Right lobe of liver (tissue), 6 donors: ENCODE data around the gene NCOA3. TPM values are rescaled to one million over a fixed set of nuclear protein-coding genes. Genes with fewer than 3 reads are reported as not detected.
A peak's percentile ranks its signal among the peaks of the same experiment; 100 is the strongest.

Source experiments
- ATAC-seq, 4 donors: fragments of 200-7000 bp; cut with Tn5 transposase; one replicate each; pipeline ENCODE4 v1.9.1; 2020; ENCODE audit warnings: mild to moderate bottlenecking in 4 of 4, moderate library complexity in 4 of 4
- DNase-seq, 3 donors: peaks; one replicate each; pipeline ENCODE4 v3.0.0-alpha.2; 2020
- H3K27ac ChIP-seq, 3 donors: fragments of 200-600 bp; one replicate each; pipeline ENCODE4 v1.8.0; 2022
- H3K27me3 ChIP-seq, 2 donors: fragments of 200-600 bp; one replicate each; pipeline ENCODE4 v1.8.0; 2022
- H3K36me3 ChIP-seq, 4 donors: fragments of 200-600 bp; sonication (generic) in 1 of 4; one replicate each; pipeline versions ENCODE4 v1.5.1 to v1.8.0; 2017 to 2022; ENCODE audit warnings: control low read depth in 1 of 4
- H3K4me1 ChIP-seq, 4 donors: fragments of 200-600 bp; sonication (generic) in 1 of 4; one replicate each; pipeline versions ENCODE4 v1.5.1 to v1.8.0; 2017 to 2022; ENCODE audit warnings: control low read depth in 1 of 4
- H3K4me3 ChIP-seq, 3 donors: fragments of 200-600 bp; one replicate each; pipeline ENCODE4 v1.8.0; 2022
- H3K9me3 ChIP-seq, 4 donors: fragments of 200-600 bp; sonication (generic) in 1 of 4; one replicate each; pipeline versions ENCODE4 v1.5.1 to v1.8.0; 2017 to 2022; ENCODE audit warnings: control low read depth in 1 of 4
- CTCF ChIP-seq, 4 donors: fragments of 200-600 bp in 3 of 4; fragments of 450-650 bp in 1 of 4; IDR thresholded peaks; one replicate each; pipeline versions ENCODE4 v1.5.1 to v1.8.0; 2016 to 2022; ENCODE audit warnings: antibody characterized with exemption in 4 of 4, mild to moderate bottlenecking in 2 of 4
- POLR2A ChIP-seq: fragments of 450-650 bp; IDR thresholded peaks from one replicate; pipeline ENCODE4 v1.6.1; 2017; ENCODE audit warnings: antibody characterized with exemption, mild to moderate bottlenecking
- WGBS: methylation state at CpG from one replicate; pipeline ENCODE4 v1.1.6; 2018; ENCODE audit warnings: low coverage, low lambda C conversion rate; ENCODE audit not compliant: insufficient coverage; ENCODE audit errors: missing lambda C conversion rate; 5-methylcytosine and 5-hydroxymethylcytosine counted together
- intact Hi-C, 2 donors: fragments of 100-400 bp; cut with DNase I; formaldehyde crosslinking; loops; one replicate each; pipeline versions ENCODE4 v1.11.2 to v1.14.1; 2022
- total RNA-seq, 6 experiments: library from RNA; depleted of rRNA in 2 of 6; stranded (reverse); fragments of >200 nt in 2 of 6; fragmentation: NEBNext Ultra II Directional in 3 of 6; extraction: Animal tissue kit (Norgen Biotek cat#: 25700) in 3 of 6; gene quantifications; one replicate each; pipeline versions ENCODE4 v1.1.0 to v1.2.4, GENCODE V29; 2016 to 2023
- donor health status: DM: no; HTN: yes; CAD: no.
- donor health status: DM: no; HTN: no; CAD: no.
- donor health status: DM: no; HTN: no; CAD: no.
- donor health status: DM: no; HTN: yes; CAD: no.
- donor health status: DM: no; HTN: yes; CAD: no.

NCOA3 gene
- total RNA-seq, 6 experiments from 2014 or later, result 11.2 to 15.1 (median 13.8) TPM

DNA sequence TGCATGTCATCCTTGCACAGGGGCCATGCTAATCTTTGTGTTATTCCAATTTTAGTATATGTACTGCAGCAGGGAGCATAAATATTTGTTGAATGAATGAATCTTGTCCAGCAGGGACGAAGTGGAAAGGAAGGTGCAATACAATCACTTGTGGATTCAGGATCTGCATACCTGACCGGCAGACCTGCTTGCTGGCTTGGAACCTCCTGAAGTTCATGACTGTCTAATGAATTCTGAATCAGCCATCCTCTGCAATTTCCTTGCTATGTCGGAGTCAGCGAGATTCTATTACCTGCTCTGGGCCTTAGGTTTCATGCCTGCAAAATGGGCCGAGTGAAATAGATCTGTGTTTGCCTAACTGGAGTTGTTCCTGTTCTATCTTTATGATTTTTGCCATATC lies 17.4 kb upstream of the NCOA3 start:
- no peak for DNase-seq
- no peaks in the 10 kb centered on the region for H3K9me3 ChIP-seq
- no peak overlapping the region for H3K4me3 ChIP-seq
- no peak for ATAC-seq
- intact Hi-C loops, result no loop called here
- no peak overlapping the region for H3K27ac ChIP-seq
- no peak for TF ChIP-seq POLR2A
- no peak for TF ChIP-seq CTCF (IDR thresholded peaks at IDR 0.05)
- no peaks in the 10 kb centered on the region for H3K4me1 ChIP-seq
- no peaks in the 10 kb centered on the region for H3K27me3 ChIP-seq
- WGBS, result 82% methylated on average over 5 of the region's 5 CpGs
- no peaks in the 10 kb centered on the region for H3K36me3 ChIP-seq

GRCh38 chr20:47487175-47487917 lies 14.3 kb upstream of the NCOA3 start:
- H3K4me3 ChIP-seq, result no peak overlapping the region
- H3K4me1 ChIP-seq, result peaks cover 0 to under 1% (median 0%) of the 10 kb centered on the region in 4 donors
- H3K9me3 ChIP-seq, result no peaks in the 10 kb centered on the region
- DNase-seq, result no peak
- peak; percentile 38 to 81 (median 60) for ATAC-seq
- H3K27me3 ChIP-seq, result no peaks in the 10 kb centered on the region
- WGBS, result 27% methylated on average over 4 of the region's 4 CpGs
- no peaks in the 10 kb centered on the region for H3K36me3 ChIP-seq
- H3K27ac ChIP-seq, result no peak overlapping the region
- TF ChIP-seq CTCF (IDR thresholded peaks at IDR 0.05) (no peak), POLR2A (no peak)
- intact Hi-C loops, result no loop called here

GRCh38 chr20:47489448-47489872 lies 12.2 kb upstream of the NCOA3 start:
- no peaks in the 10 kb centered on the region for H3K9me3 ChIP-seq

GRCh38 chr20:47490795-47491194 lies 10.9 kb upstream of the NCOA3 start:
- DNase-seq (no peak), ATAC-seq (no peak)
- intact Hi-C loops, result no loop called here
- TF ChIP-seq POLR2A, result no peak
- no peak for TF ChIP-seq CTCF (IDR thresholded peaks at IDR 0.05)
- Histone ChIP-seq H3K4me1 (peaks cover 0 to 18% (median 7%) of the 10 kb centered on the region in 4 donors), H3K4me3 (no peak overlapping the region), H3K27me3 (no peaks in the 10 kb centered on the region), H3K9me3 (no peaks in the 10 kb centered on the region), H3K36me3 (no peaks in the 10 kb centered on the region), H3K27ac (no peak overlapping the region)
- 90% methylated on average over 2 of the region's 2 CpGs for WGBS

More at GRCh38 chr20:47489448-47489872, 12.2 kb upstream of the NCOA3 start:
- Histone ChIP-seq H3K36me3 (no peaks in the 10 kb centered on the region), H3K4me1 (peaks cover 0 to 18% (median 7%) of the 10 kb centered on the region in 4 donors), H3K27ac (no peak overlapping the region), H3K27me3 (no peaks in the 10 kb centered on the region), H3K4me3 (no peak overlapping the region)
- intact Hi-C loops, result no loop called here
- WGBS, result 62% methylated on average over 8 of the region's 8 CpGs
- peak in 1 of 4 donors; percentile 2 for ATAC-seq
- no peak for DNase-seq
- TF ChIP-seq CTCF (IDR thresholded peaks at IDR 0.05) (no peak), POLR2A (no peak)
